Liver (tissue), 3 donors: Measurements from ENCODE around the gene NPTN.

Experiments
- CTCF ChIP-seq: fragments of 150-350 bp; IDR thresholded peaks from 2 replicates; pipeline ENCODE4 v1.5.1; 2017; ENCODE audit warnings: improper control_type of control experiment, low read depth, low read length; ENCODE audit not compliant: missing input control
- FOXA1 ChIP-seq: IDR thresholded peaks from 2 replicates; pipeline ENCODE4 v1.6.1; 2016; ENCODE audit warnings: antibody characterized with exemption
- GABPA ChIP-seq, 2 donors: IDR thresholded peaks in 1 of 2; conservative IDR thresholded peaks in 1 of 2; 2 replicates each; pipeline ENCODE4 v1.6.1; 2016; ENCODE audit warnings: antibody characterized with exemption in 2 of 2, mild to moderate bottlenecking in 1 of 2, moderate library complexity in 1 of 2
- MAX ChIP-seq: IDR thresholded peaks from 2 replicates; pipeline ENCODE4 v1.6.1; 2016; ENCODE audit warnings: antibody characterized with exemption
- RXRA ChIP-seq, 2 donors: IDR thresholded peaks; 2 replicates each; pipeline ENCODE4 v1.6.1; 2017 to 2018; ENCODE audit warnings: antibody characterized with exemption in 2 of 2, mild to moderate bottlenecking in 1 of 2
- SP1 ChIP-seq: IDR thresholded peaks from 2 replicates; pipeline ENCODE4 v1.6.1; 2018; ENCODE audit warnings: antibody characterized with exemption, mild to moderate bottlenecking
- TAF1 ChIP-seq: conservative IDR thresholded peaks from 2 replicates; pipeline ENCODE4 v1.6.1; 2016; ENCODE audit warnings: antibody characterized with exemption, mild to moderate bottlenecking
- YY1 ChIP-seq: IDR thresholded peaks from 2 replicates; pipeline ENCODE4 v1.6.1; 2016; ENCODE audit warnings: antibody characterized with exemption, mild to moderate bottlenecking
- ZBTB33 ChIP-seq: IDR thresholded peaks from 2 replicates; pipeline ENCODE4 v1.6.1; 2016; ENCODE audit warnings: antibody characterized with exemption
- donor health status: healthy.
- donor health status: healthy.

GRCh38 chr15:73585871-73586654, 47.1 kb downstream of the NPTN start:
- TF ChIP-seq ZBTB33 (no peak), CTCF (no peak), FOXA1 (no peak), YY1 (no peak), GABPA (IDR thresholded peaks at IDR 0.05 in 1 of 2, conservative IDR thresholded peaks at IDR 0.05 in 1 of 2) (no peak), MAX (no peak), SP1 (no peak), RXRA (IDR thresholded peaks at IDR 0.05) (no peak), TAF1 (no peak)
